Peyer's patch (tissue), 4 donors: ENCODE data around the gene FXYD1.

Source experiments
- POLR2A ChIP-seq, 2 donors: fragments of 450-650 bp; IDR thresholded peaks; one replicate each; pipeline ENCODE4 v1.5.1; 2017; ENCODE audit warnings: antibody characterized with exemption in 2 of 2, mild to moderate bottlenecking in 2 of 2, moderate library complexity in 2 of 2
- TF ChIP-seq, protein P1 (sequence below), 6 experiments: fragments of 450-650 bp in 4 of 6; fragments of 200-600 bp in 2 of 6; sonication (generic) in 1 of 6; IDR thresholded peaks; one replicate each; pipeline ENCODE4 v1.5.1; 2017 to 2019; ENCODE audit warnings: antibody characterized with exemption in 6 of 6, mild to moderate bottlenecking in 3 of 6, moderate library complexity in 1 of 6

DNA sequence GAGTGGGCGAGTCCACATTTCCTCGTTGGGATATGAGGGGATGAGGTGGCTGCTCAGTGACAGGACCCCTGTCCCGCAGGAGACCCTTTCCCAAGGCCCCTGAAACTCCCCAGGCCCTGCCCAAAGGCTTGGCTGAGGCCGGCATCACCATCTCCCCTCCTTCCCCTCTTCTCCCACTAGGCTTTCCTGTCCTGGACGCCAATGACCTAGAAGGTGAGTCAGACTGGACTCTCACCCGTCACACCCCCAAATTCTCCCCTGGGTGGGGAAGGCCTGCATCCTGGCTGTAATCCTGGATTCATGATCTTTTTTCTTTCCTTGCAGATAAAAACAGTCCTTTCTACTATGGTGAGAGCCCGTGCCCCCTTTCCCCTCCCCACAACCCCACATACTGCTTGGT lies 17.7 kb upstream of the FXYD1 start:
- TF ChIP-seq, protein P1, sequence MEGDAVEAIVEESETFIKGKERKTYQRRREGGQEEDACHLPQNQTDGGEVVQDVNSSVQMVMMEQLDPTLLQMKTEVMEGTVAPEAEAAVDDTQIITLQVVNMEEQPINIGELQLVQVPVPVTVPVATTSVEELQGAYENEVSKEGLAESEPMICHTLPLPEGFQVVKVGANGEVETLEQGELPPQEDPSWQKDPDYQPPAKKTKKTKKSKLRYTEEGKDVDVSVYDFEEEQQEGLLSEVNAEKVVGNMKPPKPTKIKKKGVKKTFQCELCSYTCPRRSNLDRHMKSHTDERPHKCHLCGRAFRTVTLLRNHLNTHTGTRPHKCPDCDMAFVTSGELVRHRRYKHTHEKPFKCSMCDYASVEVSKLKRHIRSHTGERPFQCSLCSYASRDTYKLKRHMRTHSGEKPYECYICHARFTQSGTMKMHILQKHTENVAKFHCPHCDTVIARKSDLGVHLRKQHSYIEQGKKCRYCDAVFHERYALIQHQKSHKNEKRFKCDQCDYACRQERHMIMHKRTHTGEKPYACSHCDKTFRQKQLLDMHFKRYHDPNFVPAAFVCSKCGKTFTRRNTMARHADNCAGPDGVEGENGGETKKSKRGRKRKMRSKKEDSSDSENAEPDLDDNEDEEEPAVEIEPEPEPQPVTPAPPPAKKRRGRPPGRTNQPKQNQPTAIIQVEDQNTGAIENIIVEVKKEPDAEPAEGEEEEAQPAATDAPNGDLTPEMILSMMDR (IDR thresholded peaks at IDR 0.05), result peak in 1 of 6 experiments; percentile 4
- peak; percentile 27 to 66 for TF ChIP-seq POLR2A (IDR thresholded peaks at IDR 0.05)
